ENCODE data around the gene CHD2.
"Not testable (repeated sequence)": the region's sequence is repeated elsewhere in the genome, so short reads cannot be mapped to it uniquely, and the experiment has no call there.

The CHD2 gene

GRCh38 chr15:92899948-92900730, at the start of gene CHD2:
TSS of gene CHD2 (plus strand) at chr15:92900324. CDS start at chr15:92901238, 914 bp downstream.
- TF ChIP-seq CTCF (conservative IDR thresholded peaks at IDR 0.05; ENCODE audit: low read depth, low read length) = no peak
- H3K4me3 ChIP-seq (ENCODE audit: low read depth, low read length) = peak within 1 kb of the TSS; percentile 66
- peak; percentile 91 for DNase-seq (ENCODE audit: low read depth)

- no peak overlapping the region for H3K4me3 ChIP-seq (ENCODE audit: low read depth, low read length)
- TF ChIP-seq CTCF (conservative IDR thresholded peaks at IDR 0.05; ENCODE audit: low read depth, low read length) = no peak
- DNase-seq (ENCODE audit: low read depth) = no peak
These were observed 46.9 kb upstream of the CHD2 start for GRCh38 chr15:92853222-92853621.

GRCh38 chr15:92861742-92862141, 38.4 kb upstream of the CHD2 start:
- no peak for TF ChIP-seq CTCF (conservative IDR thresholded peaks at IDR 0.05; ENCODE audit: low read depth, low read length)
- H3K4me3 ChIP-seq (ENCODE audit: low read depth, low read length) = no peak overlapping the region
- DNase-seq (ENCODE audit: low read depth) = no peak

- TF ChIP-seq CTCF (conservative IDR thresholded peaks at IDR 0.05; ENCODE audit: low read depth, low read length) = no peak
- H3K4me3 ChIP-seq (ENCODE audit: low read depth, low read length) = no peak overlapping the region
- no peak for DNase-seq (ENCODE audit: low read depth)
These were observed 35.9 kb upstream of the CHD2 start for GRCh38 chr15:92864127-92864814.

- DNase-seq (ENCODE audit: low read depth) = peak; percentile 58
- TF ChIP-seq CTCF (conservative IDR thresholded peaks at IDR 0.05; ENCODE audit: low read depth, low read length) = no peak
- no peak overlapping the region for H3K4me3 ChIP-seq (ENCODE audit: low read depth, low read length)
These were observed 30.7 kb upstream of the CHD2 start for GRCh38 chr15:92869263-92869940.

GRCh38 chr15:92870010-92870591, 30.0 kb upstream of the CHD2 start:
- no peak for TF ChIP-seq CTCF (conservative IDR thresholded peaks at IDR 0.05; ENCODE audit: low read depth, low read length)
- H3K4me3 ChIP-seq (ENCODE audit: low read depth, low read length) = no peak overlapping the region
- DNase-seq (ENCODE audit: low read depth) = no peak

GRCh38 chr15:92872967-92873366, 27.2 kb upstream of the CHD2 start:
- DNase-seq (ENCODE audit: low read depth); H3K4me3 ChIP-seq (ENCODE audit: low read depth, low read length): not testable (repeated sequence)

All from choroid plexus epithelial cell (primary cell).